AG09319 (cell line): ENCODE measurements around the gene GRAMD1B.
"Not testable (repeated sequence)": the region's sequence is repeated elsewhere in the genome, so short reads cannot be mapped to it uniquely, and the experiment has no call there.

ENCODE experiments used
- DNase-seq: peaks from one replicate; pipeline ENCODE4 v3.0.0-alpha.2; 2010; ENCODE audit warnings: low read depth; ENCODE audit errors: extremely low read depth
- TF ChIP-seq, protein P1 (sequence below): IDR thresholded peaks from 2 replicates; pipeline ENCODE4 v1.5.1; 2011; ENCODE audit warnings: low read depth, mild to moderate bottlenecking, inconsistent platforms, low read length, moderate library complexity

GRAMD1B gene

DNA sequence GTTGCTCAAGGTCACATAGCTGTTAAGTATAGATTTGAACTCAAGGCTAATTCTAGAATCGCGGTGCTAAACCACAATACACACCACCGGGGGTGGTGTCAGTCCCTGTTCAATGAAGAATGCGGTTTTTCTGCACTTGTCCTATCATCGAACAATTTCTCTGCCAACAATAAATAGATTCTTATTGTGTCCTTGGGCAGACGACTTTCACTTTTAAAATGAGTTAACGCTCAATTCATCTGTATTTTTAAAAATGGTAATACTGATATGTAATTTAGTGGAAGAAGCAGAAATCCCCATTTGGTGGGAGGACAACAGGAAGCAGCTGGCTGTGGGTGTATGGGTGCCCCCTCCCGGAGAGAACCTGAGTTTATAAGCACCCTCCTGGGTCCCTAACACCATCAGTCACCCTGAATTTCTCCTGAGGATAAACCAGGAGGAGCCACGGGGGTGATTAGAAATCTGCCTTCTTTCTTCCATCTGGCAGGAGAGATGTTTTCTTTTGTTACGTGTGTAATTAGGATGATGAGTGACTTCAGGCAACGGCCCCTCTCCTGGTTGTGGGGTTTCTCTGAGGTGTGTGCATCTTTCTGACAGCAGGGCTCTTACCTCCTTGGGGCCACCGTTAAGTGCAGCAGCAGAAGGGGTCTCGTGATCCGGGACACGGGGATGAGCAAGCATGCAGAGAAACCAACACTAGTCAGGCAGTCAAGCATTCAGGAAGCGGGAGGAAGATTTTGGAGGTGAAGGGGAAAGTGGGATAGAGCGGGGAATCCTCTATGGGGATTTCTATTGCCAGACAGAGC lies 87.7 kb downstream of the GRAMD1B start:
- TF ChIP-seq, protein P1, sequence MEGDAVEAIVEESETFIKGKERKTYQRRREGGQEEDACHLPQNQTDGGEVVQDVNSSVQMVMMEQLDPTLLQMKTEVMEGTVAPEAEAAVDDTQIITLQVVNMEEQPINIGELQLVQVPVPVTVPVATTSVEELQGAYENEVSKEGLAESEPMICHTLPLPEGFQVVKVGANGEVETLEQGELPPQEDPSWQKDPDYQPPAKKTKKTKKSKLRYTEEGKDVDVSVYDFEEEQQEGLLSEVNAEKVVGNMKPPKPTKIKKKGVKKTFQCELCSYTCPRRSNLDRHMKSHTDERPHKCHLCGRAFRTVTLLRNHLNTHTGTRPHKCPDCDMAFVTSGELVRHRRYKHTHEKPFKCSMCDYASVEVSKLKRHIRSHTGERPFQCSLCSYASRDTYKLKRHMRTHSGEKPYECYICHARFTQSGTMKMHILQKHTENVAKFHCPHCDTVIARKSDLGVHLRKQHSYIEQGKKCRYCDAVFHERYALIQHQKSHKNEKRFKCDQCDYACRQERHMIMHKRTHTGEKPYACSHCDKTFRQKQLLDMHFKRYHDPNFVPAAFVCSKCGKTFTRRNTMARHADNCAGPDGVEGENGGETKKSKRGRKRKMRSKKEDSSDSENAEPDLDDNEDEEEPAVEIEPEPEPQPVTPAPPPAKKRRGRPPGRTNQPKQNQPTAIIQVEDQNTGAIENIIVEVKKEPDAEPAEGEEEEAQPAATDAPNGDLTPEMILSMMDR = no peak
- DNase-seq = no peak

- DNase-seq = no peak
- TF ChIP-seq, protein P1 = no peak
Measured at GRCh38 chr11:123518496-123519054, 88.5 kb downstream of the GRAMD1B start.

- DNase-seq = no peak
- TF ChIP-seq, protein P1 = no peak
Measured at GRCh38 chr11:123519055-123519796, 89.2 kb downstream of the GRAMD1B start.

DNA sequence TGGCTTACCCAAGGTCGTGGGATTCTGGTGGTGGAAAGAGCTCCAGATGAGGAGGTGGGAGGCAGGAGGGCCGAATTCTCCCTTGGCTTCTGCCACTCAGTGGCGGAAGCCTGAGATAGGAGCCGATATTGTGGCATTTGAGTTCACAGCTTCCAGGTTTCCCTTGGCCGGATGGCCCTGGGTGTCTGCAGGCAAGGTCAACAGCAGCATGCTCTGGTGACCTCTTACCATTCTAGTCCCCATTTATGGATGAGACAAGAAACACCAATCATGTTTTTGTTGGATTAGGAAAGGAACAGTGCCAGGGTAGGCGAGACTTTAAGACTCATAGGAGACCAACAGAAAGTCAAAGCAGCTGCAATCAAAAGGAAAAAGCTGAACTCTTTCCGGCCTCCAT lies 89.7 kb downstream of the GRAMD1B start:
- TF ChIP-seq, protein P1 = no peak
- DNase-seq = no peak

GRCh38 chr11:123520476-123520875 lies 90.4 kb downstream of the GRAMD1B start:
- DNase-seq = not testable (repeated sequence)

DNA sequence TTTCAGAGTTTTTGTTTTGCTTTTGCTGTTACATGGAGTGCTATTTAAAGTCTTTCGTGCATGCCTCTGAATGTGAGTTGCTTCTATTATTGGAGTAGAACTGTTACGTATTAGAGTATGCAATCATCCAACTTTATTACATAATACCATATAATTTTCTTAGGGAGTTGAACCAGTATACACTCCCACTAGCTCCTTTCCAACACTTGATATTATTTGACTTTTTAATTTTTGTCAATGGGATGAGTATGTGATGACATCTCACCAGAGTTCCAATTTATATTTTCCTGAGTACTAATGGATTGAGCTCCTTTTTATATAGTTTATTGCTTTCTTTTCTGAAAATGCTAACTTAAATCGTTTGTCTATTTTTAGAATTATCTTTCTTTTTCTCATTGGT lies 90.9 kb downstream of the GRAMD1B start:
- TF ChIP-seq, protein P1 = no peak

GRCh38 chr11:123521930-123522329 lies 91.9 kb downstream of the GRAMD1B start:
- TF ChIP-seq, protein P1 = no peak
- no peak for DNase-seq

More for the DNA sequence above, 90.9 kb downstream of the GRAMD1B start:
- no peak for DNase-seq
